Upper lobe of right lung (tissue), 1 donor: ENCODE results near the gene ZNF260. TPM values are rescaled to one million over a fixed set of nuclear protein-coding genes. Genes with fewer than 3 reads are reported as not detected.
A peak's percentile ranks its signal among the peaks of the same experiment; 100 is the strongest.

Source experiments
- ATAC-seq: fragments of 200-7000 bp; cut with Tn5 transposase; one replicate; pipeline ENCODE4 v1.9.1; 2020; ENCODE audit warnings: mild to moderate bottlenecking, moderate library complexity
- DNase-seq: peaks from one replicate; pipeline ENCODE4 v3.0.0-alpha.2; 2020
- H3K27ac ChIP-seq: fragments of 200-600 bp; one replicate; pipeline ENCODE4 v1.8.0; 2022
- H3K27me3 ChIP-seq: fragments of 200-600 bp; one replicate; pipeline ENCODE4 v1.8.0; 2022; ENCODE audit warnings: mild to moderate bottlenecking
- H3K36me3 ChIP-seq: fragments of 200-600 bp; one replicate; pipeline ENCODE4 v1.8.0; 2022
- H3K4me1 ChIP-seq: fragments of 200-600 bp; one replicate; pipeline ENCODE4 v1.8.0; 2022
- H3K4me3 ChIP-seq: fragments of 200-600 bp; one replicate; pipeline ENCODE4 v1.8.0; 2022; ENCODE audit warnings: mild to moderate bottlenecking
- H3K9me3 ChIP-seq: fragments of 200-600 bp; one replicate; pipeline ENCODE4 v1.8.0; 2022
- CTCF ChIP-seq: fragments of 200-600 bp; IDR thresholded peaks from one replicate; pipeline ENCODE4 v1.8.0; 2022; ENCODE audit warnings: antibody characterized with exemption
- intact Hi-C: fragments of 100-400 bp; cut with DNase I; formaldehyde crosslinking; loops from one replicate; pipeline ENCODE4 v1.11.0; 2022
- long read RNA-seq: library from polyadenylated mRNA; unstranded; transcript quantifications from one replicate; pipeline ENCODE4 v2.0.0, GENCODE V29; 2021
- total RNA-seq: library from RNA; stranded (reverse); fragmentation: NEBNext Ultra II Directional; extraction: Animal tissue kit (Norgen Biotek cat#: 25700); gene quantifications from one replicate; pipeline ENCODE4 v1.2.1, GENCODE V29; 2021
- donor health status: DM: no; HTN: yes; CAD: no; lungs with severe emphysema.

ZNF260 gene
- 10.5 TPM for total RNA-seq
- long read RNA-seq, full-length matches to known transcripts = 11 of 17 reads
- long read RNA-seq, partial matches to known transcripts = 0 of 17 reads
- long read RNA-seq, other reads (novel, unspliced or antisense) = 6 of 17 reads

GRCh38 chr19:36528194-36528920 lies at the start of gene ZNF260:
Gene ZNF260, minus strand, starts transcription at chr19:36528271. Its CDS starts 13,033 bp downstream, at chr19:36515238.
- intact Hi-C loops = no loop called here
- H3K27ac ChIP-seq = peak within 1 kb of the TSS; percentile 90
- ATAC-seq = peak; percentile 98
- DNase-seq = peak; percentile 98
- H3K36me3 ChIP-seq = no peaks in the 10 kb centered on the region
- no peaks in the 10 kb centered on the region for H3K27me3 ChIP-seq
- peak within 1 kb of the TSS; percentile 68 for H3K4me3 ChIP-seq
- peaks cover 21% of the 10 kb centered on the region for H3K9me3 ChIP-seq
- peaks cover 6% of the 10 kb centered on the region for H3K4me1 ChIP-seq
- no peak for TF ChIP-seq CTCF

GRCh38 chr19:36577271-36577996 lies 49.4 kb upstream of the ZNF260 start:
- no peak for DNase-seq
- H3K9me3 ChIP-seq = peaks cover 9% of the 10 kb centered on the region
- no peak for TF ChIP-seq CTCF
- no peak overlapping the region for H3K4me3 ChIP-seq
- intact Hi-C loops = no loop called here
- no peak for ATAC-seq
- no peaks in the 10 kb centered on the region for H3K27me3 ChIP-seq
- H3K36me3 ChIP-seq = peaks cover 37% of the 10 kb centered on the region
- peaks cover 12% of the 10 kb centered on the region for H3K4me1 ChIP-seq
- H3K27ac ChIP-seq = no peak overlapping the region

GRCh38 chr19:36574741-36575140 lies 46.7 kb upstream of the ZNF260 start:
- ATAC-seq (no peak), DNase-seq (no peak)
- H3K4me1 ChIP-seq = peaks cover 19% of the 10 kb centered on the region
- no peak overlapping the region for H3K27ac ChIP-seq
- TF ChIP-seq CTCF = no peak
- intact Hi-C loops = no loop called here
- peaks cover 21% of the 10 kb centered on the region for H3K36me3 ChIP-seq
- H3K27me3 ChIP-seq = no peaks in the 10 kb centered on the region
- no peak overlapping the region for H3K4me3 ChIP-seq
- no peaks in the 10 kb centered on the region for H3K9me3 ChIP-seq

- Histone ChIP-seq H3K27ac (peak overlapping the region; percentile 85), H3K9me3 (peaks cover 1% of the 10 kb centered on the region), H3K36me3 (peaks cover 15% of the 10 kb centered on the region), H3K27me3 (no peaks in the 10 kb centered on the region), H3K4me1 (peaks cover 19% of the 10 kb centered on the region), H3K4me3 (peak overlapping the region; percentile 90)
- no peak for DNase-seq
- intact Hi-C loops = no loop called here
- peak; percentile 13 for ATAC-seq
- no peak for TF ChIP-seq CTCF
Measured at GRCh38 chr19:36573895-36574720, 46.0 kb upstream of the ZNF260 start.
